ENCODE results near the gene TMEM125. TPM values are rescaled to one million over a fixed set of nuclear protein-coding genes. Genes with fewer than 3 reads are reported as not detected.

TMEM125 gene
- total and polyA plus RNA-seq, 2 of the 4 experiments (the other 2 are of a cell fraction): under 0.01 to 0.03 TPM

DNA sequence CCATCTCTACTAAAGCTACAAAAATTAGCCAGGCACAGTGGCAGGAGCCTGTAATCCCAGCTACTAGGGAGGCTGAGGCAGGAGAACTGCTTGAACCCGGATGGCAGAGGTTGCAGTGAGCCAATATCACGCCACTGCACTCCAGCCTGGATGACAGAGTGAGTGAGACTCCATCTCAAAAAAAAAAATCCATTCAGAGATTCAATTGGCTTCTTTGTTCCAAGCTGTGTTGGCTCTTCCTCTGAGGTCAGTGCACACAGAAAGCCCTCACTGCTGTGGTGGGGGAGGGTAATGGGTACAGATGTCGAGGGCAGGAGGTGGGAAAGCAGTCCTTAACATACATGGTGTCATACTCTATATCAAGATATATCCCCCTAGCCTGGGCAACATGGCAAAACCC is 45.7 kb downstream of the TMEM125 start:
- no peak overlapping the region for H3K27ac ChIP-seq (ENCODE audit: insufficient read depth, low read length)
- H3K4me2 ChIP-seq (ENCODE audit: low read depth, low read length): no peak overlapping the region
- no peak overlapping the region for H3K4me3 ChIP-seq (ENCODE audit: insufficient read depth, low read depth, low read length)
- no peaks in the 10 kb centered on the region for H4K20me1 ChIP-seq (ENCODE audit: insufficient read depth, low read length)
- no peak overlapping the region for H2BK15ac ChIP-seq (ENCODE audit: low read depth, low read length)
- no peak overlapping the region for H2AK9ac ChIP-seq (replicated peaks; ENCODE audit: low read depth, low read length, poor library complexity)
- ChIA-PET POLR2A (ENCODE audit: unreplicated experiment) (no interaction called here), CTCF (interaction anchor here (0.6 kb wide), 1 partner anchor 38 kb away, joined by 3 read pairs; no protein-coding TSS in a partner anchor)
- no peak overlapping the region for H4K5ac ChIP-seq (ENCODE audit: low read depth, low read length)
- DNase-seq (no peak), ATAC-seq (ENCODE audit: low read depth) (no peak)
- H3K14ac ChIP-seq (replicated peaks; ENCODE audit: low read depth, low read length): no peak overlapping the region
- no peak for TF ChIP-seq MAFK (IDR thresholded peaks at IDR 0.05; ENCODE audit: low read depth, low read length)
- no peak for TF ChIP-seq BHLHE40 (IDR thresholded peaks at IDR 0.05; ENCODE audit: low read depth, low read length)
- no peak for TF ChIP-seq MAZ (IDR thresholded peaks at IDR 0.05; ENCODE audit: borderline replicate concordance, low read depth, low read length)
- no peak for TF ChIP-seq RAD21 (IDR thresholded peaks at IDR 0.05; ENCODE audit: low read length)
- TF ChIP-seq POLR2A (IDR thresholded peaks at IDR 0.05; ENCODE audit: low read depth, low read length): no peak
- TF ChIP-seq CHD1 (IDR thresholded peaks at IDR 0.05; ENCODE audit: low read depth, low read length): no peak
- TF ChIP-seq, protein P1, sequence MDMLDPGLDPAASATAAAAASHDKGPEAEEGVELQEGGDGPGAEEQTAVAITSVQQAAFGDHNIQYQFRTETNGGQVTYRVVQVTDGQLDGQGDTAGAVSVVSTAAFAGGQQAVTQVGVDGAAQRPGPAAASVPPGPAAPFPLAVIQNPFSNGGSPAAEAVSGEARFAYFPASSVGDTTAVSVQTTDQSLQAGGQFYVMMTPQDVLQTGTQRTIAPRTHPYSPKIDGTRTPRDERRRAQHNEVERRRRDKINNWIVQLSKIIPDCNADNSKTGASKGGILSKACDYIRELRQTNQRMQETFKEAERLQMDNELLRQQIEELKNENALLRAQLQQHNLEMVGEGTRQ (IDR thresholded peaks at IDR 0.05; ENCODE audit: low read depth, low read length): no peak
- TF ChIP-seq, protein P2, sequence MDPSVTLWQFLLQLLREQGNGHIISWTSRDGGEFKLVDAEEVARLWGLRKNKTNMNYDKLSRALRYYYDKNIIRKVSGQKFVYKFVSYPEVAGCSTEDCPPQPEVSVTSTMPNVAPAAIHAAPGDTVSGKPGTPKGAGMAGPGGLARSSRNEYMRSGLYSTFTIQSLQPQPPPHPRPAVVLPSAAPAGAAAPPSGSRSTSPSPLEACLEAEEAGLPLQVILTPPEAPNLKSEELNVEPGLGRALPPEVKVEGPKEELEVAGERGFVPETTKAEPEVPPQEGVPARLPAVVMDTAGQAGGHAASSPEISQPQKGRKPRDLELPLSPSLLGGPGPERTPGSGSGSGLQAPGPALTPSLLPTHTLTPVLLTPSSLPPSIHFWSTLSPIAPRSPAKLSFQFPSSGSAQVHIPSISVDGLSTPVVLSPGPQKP (IDR thresholded peaks at IDR 0.05; ENCODE audit: borderline replicate concordance, low read depth, low read length): no peak
- TF ChIP-seq FOS (IDR thresholded peaks at IDR 0.05; ENCODE audit: low read depth, low read length): no peak
- TF ChIP-seq RFX5 (IDR thresholded peaks at IDR 0.05; ENCODE audit: low read depth, low read length): no peak
- no peak for TF ChIP-seq RCOR1 (IDR thresholded peaks at IDR 0.05; ENCODE audit: insufficient replicate concordance, low read length)
- TF ChIP-seq, protein P3, sequence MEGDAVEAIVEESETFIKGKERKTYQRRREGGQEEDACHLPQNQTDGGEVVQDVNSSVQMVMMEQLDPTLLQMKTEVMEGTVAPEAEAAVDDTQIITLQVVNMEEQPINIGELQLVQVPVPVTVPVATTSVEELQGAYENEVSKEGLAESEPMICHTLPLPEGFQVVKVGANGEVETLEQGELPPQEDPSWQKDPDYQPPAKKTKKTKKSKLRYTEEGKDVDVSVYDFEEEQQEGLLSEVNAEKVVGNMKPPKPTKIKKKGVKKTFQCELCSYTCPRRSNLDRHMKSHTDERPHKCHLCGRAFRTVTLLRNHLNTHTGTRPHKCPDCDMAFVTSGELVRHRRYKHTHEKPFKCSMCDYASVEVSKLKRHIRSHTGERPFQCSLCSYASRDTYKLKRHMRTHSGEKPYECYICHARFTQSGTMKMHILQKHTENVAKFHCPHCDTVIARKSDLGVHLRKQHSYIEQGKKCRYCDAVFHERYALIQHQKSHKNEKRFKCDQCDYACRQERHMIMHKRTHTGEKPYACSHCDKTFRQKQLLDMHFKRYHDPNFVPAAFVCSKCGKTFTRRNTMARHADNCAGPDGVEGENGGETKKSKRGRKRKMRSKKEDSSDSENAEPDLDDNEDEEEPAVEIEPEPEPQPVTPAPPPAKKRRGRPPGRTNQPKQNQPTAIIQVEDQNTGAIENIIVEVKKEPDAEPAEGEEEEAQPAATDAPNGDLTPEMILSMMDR (conservative IDR thresholded peaks at IDR 0.05; ENCODE audit: low read depth, low read length): no peak
- no peak for TF ChIP-seq NFE2L2 (IDR thresholded peaks at IDR 0.05; ENCODE audit: low read depth, low read length)
- no peak for TF ChIP-seq CEBPB (IDR thresholded peaks at IDR 0.05; ENCODE audit: low read depth, low read length)
- no peak for TF ChIP-seq MXI1 (IDR thresholded peaks at IDR 0.05; ENCODE audit: borderline replicate concordance, low read depth, low read length)
- no peak for TF ChIP-seq SMC3 (IDR thresholded peaks at IDR 0.05; ENCODE audit: low read depth, low read length)
- H2BK120ac ChIP-seq (ENCODE audit: low read depth, low read length): no peak overlapping the region
- H3K9me1 ChIP-seq (ENCODE audit: insufficient read depth, low read length): peaks cover 3% of the 10 kb centered on the region; the same call in 1 of the 2 replicates
- H3K9ac ChIP-seq (ENCODE audit: low read depth, low read length): no peak overlapping the region
- no peaks in the 10 kb centered on the region for H3K79me1 ChIP-seq (ENCODE audit: low read depth in 1 of 2, low read length in 2 of 2)
- intact Hi-C loops (cut with micrococcal nuclease): no loop called here
- no peak overlapping the region for H2BK20ac ChIP-seq (ENCODE audit: low read depth, low read length)
- peaks cover 5% of the 10 kb centered on the region for H3K4me1 ChIP-seq (ENCODE audit: control insufficient read depth, insufficient read depth, low read length)
- no peak overlapping the region for H4K91ac ChIP-seq (ENCODE audit: insufficient read depth, low read depth, low read length)
- in situ Hi-C loops (cut with MboI; ENCODE audit: low sequenced_read_pairs): no loop called here
- H4K8ac ChIP-seq (ENCODE audit: low read depth in 2 of 2, low read length in 2 of 2): no peak overlapping the region
- no peak overlapping the region for H3K56ac ChIP-seq (ENCODE audit: extremely low read depth, insufficient read depth, low read length)
- peaks cover 2% of the 10 kb centered on the region; the same call in 1 of the 2 replicates for H3K27me3 ChIP-seq (ENCODE audit: control insufficient read depth, insufficient read depth, low read length)
- no peak overlapping the region for H2AFZ ChIP-seq (replicated peaks; ENCODE audit: low read length, poor library complexity)
- no peaks in the 10 kb centered on the region for H3K9me3 ChIP-seq (ENCODE audit: control insufficient read depth, insufficient read depth, low read length)
- no peak overlapping the region for H2AK5ac ChIP-seq (ENCODE audit: low read depth, low read length)
- H3K18ac ChIP-seq (ENCODE audit: low read depth, low read length): no peak overlapping the region
- no peak overlapping the region for H3K4ac ChIP-seq (ENCODE audit: low read depth, low read length)
- dilution Hi-C loops (cut with HindIII; ENCODE audit: low sequenced_read_pairs, unreplicated experiment): no loop called here
- H3K23ac ChIP-seq (ENCODE audit: low read depth, low read length): no peak overlapping the region
- WGBS, 2 experiments (ENCODE audit: extremely low coverage in 2 of 2, insufficient read length in 1 of 2): no CpG with 5 or more reads among the region's 3 CpGs
- no peak overlapping the region for H2BK5ac ChIP-seq (ENCODE audit: low read depth, low read length, poor library complexity, severe bottlenecking)
- no peaks in the 10 kb centered on the region for H3K36me3 ChIP-seq (ENCODE audit: control insufficient read depth, insufficient read depth, low read length)
- BruUV-seq (replicated peaks): no TSS peak

Measured in IMR-90 (cell line).